SU-DHL-6 (cell line): ENCODE data around the gene ARRB1.

Source experiments
- CTCF ChIP-seq: fragments of 200-600 bp; sonication (generic); IDR thresholded peaks from one replicate; pipeline ENCODE4 v1.5.1; 2017; ENCODE audit warnings: antibody characterized with exemption, mild to moderate bottlenecking, low read length, moderate library complexity; ENCODE audit not compliant: insufficient read depth, poor library complexity, severe bottlenecking
- EZH2phosphoT487 ChIP-seq: fragments of 200-600 bp; sonication (generic), shearing (Covaris generic); conservative IDR thresholded peaks from 2 replicates; pipeline ENCODE4 v1.6.1; 2018; ENCODE audit warnings: mild to moderate bottlenecking, antibody characterized with exemption, low read length, moderate library complexity, mixed read lengths

GRCh38 chr11:75280770-75281468, 70.5 kb downstream of the ARRB1 start:
- no peak for TF ChIP-seq CTCF
- no peak for TF ChIP-seq EZH2phosphoT487
